GM10266 (cell line): Measurements from ENCODE around the gene IFIT1.
A peak's percentile ranks its signal among the peaks of the same experiment; 100 is the strongest.

Experiments
- DNase-seq: peaks from one replicate; pipeline ENCODE4 v3.0.0; 2012; ENCODE audit errors: extremely low spot score
- TF ChIP-seq, protein P1 (sequence below): IDR thresholded peaks from 2 replicates; pipeline ENCODE4 v1.5.1; 2012; ENCODE audit warnings: mild to moderate bottlenecking, low read depth; ENCODE audit not compliant: control insufficient read depth, insufficient read depth; ENCODE audit errors: missing control alignments

The IFIT1 gene

DNA sequence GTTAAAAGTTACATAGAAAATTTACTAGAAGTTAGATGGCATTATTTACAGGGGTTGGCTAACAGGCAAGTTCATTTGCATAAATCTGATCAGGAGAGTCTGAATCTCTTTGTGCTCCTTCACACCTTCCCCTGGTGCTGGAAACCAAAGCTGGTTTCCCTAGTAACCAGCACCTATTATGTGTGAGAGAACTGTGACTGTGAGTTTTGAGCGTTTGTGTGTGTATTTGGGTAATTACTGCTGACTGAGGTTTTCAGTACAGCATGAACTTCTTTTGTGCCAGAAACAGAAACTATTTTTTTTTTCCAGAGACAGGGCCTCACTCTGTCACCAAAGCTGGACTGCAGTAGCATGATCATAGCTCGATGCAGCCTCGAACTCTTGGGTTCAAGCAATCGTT is 24.9 kb upstream of the IFIT1 start:
- TF ChIP-seq, protein P1, sequence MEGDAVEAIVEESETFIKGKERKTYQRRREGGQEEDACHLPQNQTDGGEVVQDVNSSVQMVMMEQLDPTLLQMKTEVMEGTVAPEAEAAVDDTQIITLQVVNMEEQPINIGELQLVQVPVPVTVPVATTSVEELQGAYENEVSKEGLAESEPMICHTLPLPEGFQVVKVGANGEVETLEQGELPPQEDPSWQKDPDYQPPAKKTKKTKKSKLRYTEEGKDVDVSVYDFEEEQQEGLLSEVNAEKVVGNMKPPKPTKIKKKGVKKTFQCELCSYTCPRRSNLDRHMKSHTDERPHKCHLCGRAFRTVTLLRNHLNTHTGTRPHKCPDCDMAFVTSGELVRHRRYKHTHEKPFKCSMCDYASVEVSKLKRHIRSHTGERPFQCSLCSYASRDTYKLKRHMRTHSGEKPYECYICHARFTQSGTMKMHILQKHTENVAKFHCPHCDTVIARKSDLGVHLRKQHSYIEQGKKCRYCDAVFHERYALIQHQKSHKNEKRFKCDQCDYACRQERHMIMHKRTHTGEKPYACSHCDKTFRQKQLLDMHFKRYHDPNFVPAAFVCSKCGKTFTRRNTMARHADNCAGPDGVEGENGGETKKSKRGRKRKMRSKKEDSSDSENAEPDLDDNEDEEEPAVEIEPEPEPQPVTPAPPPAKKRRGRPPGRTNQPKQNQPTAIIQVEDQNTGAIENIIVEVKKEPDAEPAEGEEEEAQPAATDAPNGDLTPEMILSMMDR = no peak
- peak; percentile 65 for DNase-seq

DNA sequence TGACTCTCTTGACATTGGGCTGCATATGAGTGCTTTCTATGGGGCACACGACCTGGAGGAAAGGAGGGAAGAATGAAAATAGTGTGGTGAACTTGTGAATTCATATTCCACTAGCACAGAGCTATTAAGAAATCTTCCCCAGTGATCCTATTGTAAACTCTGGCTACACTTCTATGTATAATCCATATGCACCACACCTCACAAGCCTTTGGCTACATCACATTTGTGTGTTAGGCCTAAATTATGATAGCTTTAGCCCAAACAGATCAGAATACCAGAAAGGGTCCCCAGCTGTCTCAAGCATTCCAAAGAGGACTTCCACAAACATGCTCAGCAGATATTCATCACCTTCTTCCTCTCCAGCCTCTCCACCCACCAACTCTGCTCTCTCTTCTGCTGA is 24.3 kb upstream of the IFIT1 start:
- TF ChIP-seq, protein P1 = no peak
- DNase-seq = no peak

DNA sequence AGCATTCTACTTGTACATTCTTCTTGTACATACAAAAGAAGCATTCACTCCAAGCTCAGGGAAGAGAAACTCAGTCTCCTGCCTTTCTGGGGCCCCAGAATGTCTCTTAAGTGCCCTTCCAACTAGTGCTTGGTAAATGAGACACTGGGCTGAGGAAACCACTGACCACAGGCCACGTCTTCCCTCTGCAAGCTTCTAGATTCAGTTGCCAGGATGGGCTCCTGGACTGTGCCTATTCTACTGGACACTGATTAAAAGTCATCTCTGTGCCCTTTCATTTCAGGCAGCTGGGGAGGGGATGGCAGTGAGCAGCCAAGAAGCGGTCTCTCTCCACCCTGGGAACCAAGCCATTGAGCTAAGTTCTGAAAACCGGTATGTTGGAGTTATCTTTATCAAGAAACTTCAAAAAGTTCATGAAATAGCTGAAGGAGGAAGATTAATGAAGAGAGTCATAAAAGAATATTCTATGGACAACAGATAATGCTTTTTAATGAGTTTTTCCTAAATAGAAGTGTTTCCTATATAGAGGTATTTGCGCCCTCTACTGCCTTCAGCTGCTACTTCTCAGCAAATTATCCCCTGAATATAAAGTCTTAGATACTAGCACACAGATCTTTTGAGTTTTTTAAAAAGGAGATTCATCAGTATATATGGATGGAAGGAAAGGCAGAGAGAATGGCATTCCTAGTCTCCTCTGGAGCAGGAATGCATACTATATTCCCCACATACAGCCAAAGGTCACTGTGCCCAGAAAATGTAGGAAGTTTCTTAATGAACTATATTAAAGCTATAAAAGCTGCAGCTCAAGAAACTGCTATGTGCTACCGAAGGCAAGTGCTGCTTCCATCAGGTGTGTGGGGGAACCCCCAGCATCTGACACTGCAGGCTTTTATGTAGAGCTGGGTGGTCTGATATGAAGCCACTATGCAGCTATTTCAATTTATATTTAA is 23.0 kb upstream of the IFIT1 start:
- TF ChIP-seq, protein P1 = peak; percentile 61
- peak; percentile 45 for DNase-seq

DNA sequence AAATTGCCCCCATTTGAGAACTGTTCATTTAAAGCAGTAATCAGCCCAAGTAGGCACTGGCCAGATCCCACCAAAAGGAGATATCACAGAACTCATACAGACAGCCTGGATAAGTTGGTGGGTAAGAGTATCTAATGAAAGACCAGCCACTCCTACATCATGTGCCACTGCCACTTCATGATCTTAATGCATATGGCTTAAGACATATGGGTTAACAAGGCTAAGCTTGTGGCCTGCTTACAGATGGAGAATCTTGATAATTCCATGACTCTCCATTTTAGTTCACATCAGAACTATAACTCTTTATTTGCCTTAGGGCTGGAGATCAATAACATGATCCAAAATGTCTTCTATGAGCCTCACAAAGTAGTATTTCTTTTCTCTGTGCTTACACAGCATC is 21.3 kb upstream of the IFIT1 start:
- TF ChIP-seq, protein P1 = no peak
- DNase-seq = no peak

DNA sequence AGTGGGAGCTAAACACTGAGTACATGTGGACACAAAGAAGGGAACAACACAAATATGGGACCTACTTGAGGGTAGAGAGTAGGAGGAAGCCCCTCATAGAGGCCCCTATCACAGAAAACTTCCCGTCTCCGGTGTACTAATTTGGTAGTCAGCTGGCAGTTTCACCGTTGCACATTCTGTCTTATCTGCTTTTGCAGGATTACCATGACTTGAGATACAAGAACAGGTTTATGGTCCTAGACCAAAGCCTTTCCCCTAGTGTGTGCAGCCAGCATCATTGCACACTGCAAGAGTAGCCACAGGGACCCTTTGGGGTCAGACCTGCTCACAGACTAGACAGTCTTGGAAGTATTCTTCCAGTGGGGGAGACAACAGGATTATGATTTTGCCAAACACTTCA is 20.4 kb upstream of the IFIT1 start:
- TF ChIP-seq, protein P1 = no peak
- no peak for DNase-seq

DNA sequence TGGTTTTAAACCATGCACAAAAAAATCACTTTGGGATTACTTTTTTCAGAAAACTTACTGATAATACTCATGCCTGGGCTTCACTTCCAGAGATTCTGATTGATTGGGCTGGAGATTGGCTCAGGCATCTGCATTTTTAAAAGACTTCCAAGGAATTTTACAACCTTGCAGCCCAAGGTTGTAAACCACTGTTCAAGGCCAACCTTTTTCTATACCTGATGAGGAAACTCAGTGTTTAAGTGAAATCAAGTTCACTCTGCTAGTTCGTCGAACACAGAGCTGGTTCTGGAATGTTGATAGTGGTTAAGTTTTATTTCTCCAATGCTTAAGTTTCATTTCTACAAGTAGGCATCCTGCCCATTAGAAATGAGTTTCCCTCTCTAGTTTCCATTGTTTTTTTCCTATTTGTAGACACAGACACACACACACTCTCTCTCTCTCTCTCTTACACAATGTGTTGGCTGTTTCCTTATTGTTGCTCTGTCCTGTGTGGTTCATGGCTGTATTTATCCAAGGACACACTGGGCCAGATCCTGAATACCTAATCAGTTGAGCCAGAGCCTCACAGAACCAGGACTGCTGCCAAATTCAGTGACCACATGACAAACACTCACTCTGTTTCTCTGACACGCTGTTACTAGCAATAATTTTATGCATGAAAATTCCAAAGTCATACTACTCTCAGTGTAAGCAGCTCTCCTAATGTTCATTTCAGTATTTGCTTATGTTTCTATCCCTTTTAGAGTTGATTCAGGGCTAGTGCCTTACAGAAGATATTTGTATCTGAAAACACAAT is 18.3 kb upstream of the IFIT1 start:
- TF ChIP-seq, protein P1 = no peak
- DNase-seq = no peak
